Ishikawa (cell line): ENCODE results near the gene RNF214.

Experiments used
- CEBPB ChIP-seq: IDR thresholded peaks from 2 replicates; pipeline ENCODE4 v1.6.1; 2012
- CREB1 ChIP-seq: IDR thresholded peaks from 2 replicates; pipeline ENCODE4 v1.6.1; 2012; ENCODE audit warnings: low read depth
- EGR1 ChIP-seq: IDR thresholded peaks from 2 replicates; pipeline ENCODE4 v1.6.1; 2012
- EP300 ChIP-seq: IDR thresholded peaks from 2 replicates; pipeline ENCODE4 v1.6.1; 2012; ENCODE audit warnings: borderline replicate concordance
- FOXM1 ChIP-seq: IDR thresholded peaks from 2 replicates; pipeline ENCODE4 v1.6.1; 2012; ENCODE audit warnings: low read depth, borderline replicate concordance
- NFIC ChIP-seq: IDR thresholded peaks from 2 replicates; pipeline ENCODE4 v1.6.1; 2012
- RAD21 ChIP-seq: IDR thresholded peaks from 2 replicates; pipeline ENCODE4 v1.6.1; 2012; ENCODE audit warnings: low read depth
- TAF1 ChIP-seq: IDR thresholded peaks from 2 replicates; pipeline ENCODE4 v1.6.1; 2012; ENCODE audit warnings: low read depth, mild to moderate bottlenecking
- TCF12 ChIP-seq: IDR thresholded peaks from 2 replicates; pipeline ENCODE4 v1.6.1; 2012; ENCODE audit warnings: low read depth
- TEAD4 ChIP-seq: IDR thresholded peaks from 2 replicates; pipeline ENCODE4 v1.6.1; 2012
- YY1 ChIP-seq: IDR thresholded peaks from 2 replicates; pipeline ENCODE4 v1.6.1; 2012; ENCODE audit warnings: low read depth
- ZBTB7A ChIP-seq: IDR thresholded peaks from 2 replicates; pipeline ENCODE4 v1.6.1; 2012; ENCODE audit warnings: low read depth
- TF ChIP-seq, protein P1 (sequence below): IDR thresholded peaks from 2 replicates; pipeline ENCODE4 v1.6.1; 2012
- TF ChIP-seq, protein P2 (sequence below): IDR thresholded peaks from 2 replicates; pipeline ENCODE4 v1.6.1; 2012; ENCODE audit warnings: low read depth, mild to moderate bottlenecking
- TF ChIP-seq, protein P3 (sequence below): IDR thresholded peaks from 2 replicates; pipeline ENCODE4 v1.6.1; 2012

The RNF214 gene

DNA sequence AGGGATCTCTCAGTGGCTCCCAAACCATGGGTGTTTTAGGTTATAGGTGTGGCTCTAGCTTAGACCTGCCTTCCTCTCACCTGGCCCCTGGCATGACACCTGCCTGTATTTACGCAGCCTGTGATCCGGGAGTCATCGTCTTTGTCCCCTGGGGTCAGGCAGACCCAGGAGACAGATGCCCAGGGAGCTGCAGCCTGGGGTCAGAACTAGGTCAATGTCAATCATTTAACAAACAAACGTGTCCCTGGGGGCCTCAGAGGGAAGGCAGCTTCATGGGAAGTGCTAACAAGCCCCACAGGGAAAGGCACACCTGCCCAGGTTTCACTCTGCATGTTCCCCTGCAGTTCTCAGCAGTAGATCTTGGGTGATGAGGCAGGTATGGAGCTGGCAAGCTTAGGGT lies 70.6 kb downstream of the RNF214 start:
- no peak for TF ChIP-seq CEBPB
- no peak for TF ChIP-seq EGR1
- no peak for TF ChIP-seq RAD21
- TF ChIP-seq, protein P1, sequence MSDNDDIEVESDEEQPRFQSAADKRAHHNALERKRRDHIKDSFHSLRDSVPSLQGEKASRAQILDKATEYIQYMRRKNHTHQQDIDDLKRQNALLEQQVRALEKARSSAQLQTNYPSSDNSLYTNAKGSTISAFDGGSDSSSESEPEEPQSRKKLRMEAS, result no peak
- TF ChIP-seq TAF1, result no peak
- TF ChIP-seq TCF12, result no peak
- no peak for TF ChIP-seq FOXM1
- no peak for TF ChIP-seq NFIC
- TF ChIP-seq, protein P2, sequence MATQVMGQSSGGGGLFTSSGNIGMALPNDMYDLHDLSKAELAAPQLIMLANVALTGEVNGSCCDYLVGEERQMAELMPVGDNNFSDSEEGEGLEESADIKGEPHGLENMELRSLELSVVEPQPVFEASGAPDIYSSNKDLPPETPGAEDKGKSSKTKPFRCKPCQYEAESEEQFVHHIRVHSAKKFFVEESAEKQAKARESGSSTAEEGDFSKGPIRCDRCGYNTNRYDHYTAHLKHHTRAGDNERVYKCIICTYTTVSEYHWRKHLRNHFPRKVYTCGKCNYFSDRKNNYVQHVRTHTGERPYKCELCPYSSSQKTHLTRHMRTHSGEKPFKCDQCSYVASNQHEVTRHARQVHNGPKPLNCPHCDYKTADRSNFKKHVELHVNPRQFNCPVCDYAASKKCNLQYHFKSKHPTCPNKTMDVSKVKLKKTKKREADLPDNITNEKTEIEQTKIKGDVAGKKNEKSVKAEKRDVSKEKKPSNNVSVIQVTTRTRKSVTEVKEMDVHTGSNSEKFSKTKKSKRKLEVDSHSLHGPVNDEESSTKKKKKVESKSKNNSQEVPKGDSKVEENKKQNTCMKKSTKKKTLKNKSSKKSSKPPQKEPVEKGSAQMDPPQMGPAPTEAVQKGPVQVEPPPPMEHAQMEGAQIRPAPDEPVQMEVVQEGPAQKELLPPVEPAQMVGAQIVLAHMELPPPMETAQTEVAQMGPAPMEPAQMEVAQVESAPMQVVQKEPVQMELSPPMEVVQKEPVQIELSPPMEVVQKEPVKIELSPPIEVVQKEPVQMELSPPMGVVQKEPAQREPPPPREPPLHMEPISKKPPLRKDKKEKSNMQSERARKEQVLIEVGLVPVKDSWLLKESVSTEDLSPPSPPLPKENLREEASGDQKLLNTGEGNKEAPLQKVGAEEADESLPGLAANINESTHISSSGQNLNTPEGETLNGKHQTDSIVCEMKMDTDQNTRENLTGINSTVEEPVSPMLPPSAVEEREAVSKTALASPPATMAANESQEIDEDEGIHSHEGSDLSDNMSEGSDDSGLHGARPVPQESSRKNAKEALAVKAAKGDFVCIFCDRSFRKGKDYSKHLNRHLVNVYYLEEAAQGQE, result no peak
- TF ChIP-seq ZBTB7A, result no peak
- TF ChIP-seq EP300, result no peak

DNA sequence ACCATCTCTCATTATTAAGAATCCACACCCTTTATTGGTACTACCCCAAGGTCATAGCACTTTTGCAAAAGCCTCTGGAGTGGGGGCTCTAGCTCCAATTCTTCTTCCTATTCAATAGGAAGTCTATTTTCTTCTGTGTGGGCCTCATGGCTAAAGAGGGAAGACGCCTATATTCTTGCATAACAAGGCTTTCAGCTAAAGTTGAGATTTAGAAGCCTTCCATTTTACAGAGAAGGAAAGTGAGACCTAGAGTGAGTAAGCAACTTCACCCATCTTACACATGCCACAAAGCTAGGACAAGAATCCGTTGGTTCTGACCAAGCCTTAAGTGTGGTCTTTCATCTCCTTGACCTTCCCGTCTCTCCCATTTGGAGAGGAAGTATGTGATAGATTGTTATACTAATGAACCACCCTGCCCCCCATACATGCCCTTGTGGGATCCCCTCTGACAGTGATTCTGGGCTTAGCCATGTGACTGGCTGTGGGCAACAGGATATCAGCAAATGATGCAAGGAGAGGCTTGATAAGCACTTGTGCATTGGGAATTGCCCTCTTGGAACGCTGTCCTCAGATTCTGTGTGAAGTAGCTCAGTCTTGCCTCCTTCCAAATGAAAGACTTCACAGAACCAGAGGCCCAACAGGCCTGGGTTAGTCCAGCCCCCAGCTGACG lies 71.3 kb downstream of the RNF214 start:
- TF ChIP-seq EP300, result no peak
- TF ChIP-seq FOXM1, result no peak
- no peak for TF ChIP-seq CEBPB
- TF ChIP-seq, protein P2, result no peak
- no peak for TF ChIP-seq NFIC
- no peak for TF ChIP-seq TCF12
- TF ChIP-seq EGR1, result no peak

DNA sequence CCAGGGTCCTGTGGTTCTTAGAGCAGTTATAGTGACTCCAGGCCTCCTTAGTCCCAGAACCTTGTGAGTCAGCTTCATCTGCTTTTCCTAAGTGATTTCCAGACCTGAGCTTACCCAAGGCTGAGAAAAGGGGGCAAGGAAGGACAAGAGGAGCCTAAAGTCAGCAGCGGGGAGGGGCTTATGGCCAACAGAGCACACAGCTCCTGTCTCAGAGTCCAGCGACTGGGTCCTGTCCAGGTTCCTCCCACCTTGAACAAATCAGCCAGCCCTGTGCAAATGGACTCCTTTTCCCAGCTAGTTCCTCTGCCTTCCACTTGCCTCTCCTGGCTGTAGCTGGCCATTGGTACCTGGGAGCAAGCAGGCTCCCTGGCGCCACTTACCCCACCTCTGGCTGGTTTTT lies 72.7 kb downstream of the RNF214 start:
- TF ChIP-seq EP300 (no peak), FOXM1 (no peak), EGR1 (no peak), YY1 (no peak), TCF12 (no peak), NFIC (no peak), RAD21 (no peak), CREB1 (no peak), CEBPB (no peak), TEAD4 (no peak), ZBTB7A (no peak), TAF1 (no peak)
- TF ChIP-seq, protein P1, result no peak
- TF ChIP-seq, protein P3, sequence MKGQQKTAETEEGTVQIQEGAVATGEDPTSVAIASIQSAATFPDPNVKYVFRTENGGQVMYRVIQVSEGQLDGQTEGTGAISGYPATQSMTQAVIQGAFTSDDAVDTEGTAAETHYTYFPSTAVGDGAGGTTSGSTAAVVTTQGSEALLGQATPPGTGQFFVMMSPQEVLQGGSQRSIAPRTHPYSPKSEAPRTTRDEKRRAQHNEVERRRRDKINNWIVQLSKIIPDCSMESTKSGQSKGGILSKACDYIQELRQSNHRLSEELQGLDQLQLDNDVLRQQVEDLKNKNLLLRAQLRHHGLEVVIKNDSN, result no peak
- TF ChIP-seq, protein P2, result no peak

DNA sequence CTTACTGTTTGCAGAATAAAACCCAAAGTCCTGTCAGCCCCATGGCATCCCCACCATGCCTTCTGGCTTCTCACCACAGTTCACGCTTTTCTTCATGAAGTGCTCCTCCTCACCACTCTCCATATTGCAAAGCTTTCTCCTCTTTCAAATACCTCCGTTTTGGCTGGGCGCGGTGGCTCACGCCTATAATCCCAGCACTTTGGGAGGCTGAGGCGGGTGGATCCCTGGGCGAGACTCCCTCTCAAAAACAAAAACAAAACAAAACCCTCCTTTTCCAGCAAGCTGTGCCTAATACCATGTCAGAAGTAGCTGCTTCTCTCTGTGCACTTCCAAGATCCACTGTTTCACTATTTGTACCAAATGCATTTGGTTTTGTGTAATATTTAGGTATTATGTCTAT lies 76.8 kb downstream of the RNF214 start:
- no peak for TF ChIP-seq YY1
- TF ChIP-seq, protein P1, result no peak
- no peak for TF ChIP-seq ZBTB7A
- TF ChIP-seq NFIC, result no peak

DNA sequence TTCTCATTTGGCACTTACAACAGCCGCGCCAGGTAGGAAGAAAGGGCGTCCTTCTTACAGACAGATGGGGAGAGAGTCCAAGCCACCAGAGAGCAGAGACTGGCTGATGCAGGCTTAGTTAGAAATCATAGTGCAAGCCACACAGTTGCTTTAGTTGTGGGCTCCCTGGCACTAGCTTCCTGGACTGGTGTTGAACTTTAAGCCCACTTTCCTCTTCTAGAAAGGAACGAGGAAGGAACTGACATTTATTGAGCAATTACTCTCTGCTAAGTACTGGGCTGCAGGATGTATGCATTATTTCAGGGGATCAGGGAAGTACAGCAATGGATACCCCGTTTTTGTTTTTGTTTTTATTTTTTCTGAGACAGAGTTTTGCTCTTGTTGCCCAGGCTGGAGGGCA lies 80.6 kb downstream of the RNF214 start:
- TF ChIP-seq EGR1, result no peak
- TF ChIP-seq TCF12, result no peak
- TF ChIP-seq YY1, result no peak
